ENCODE results near the gene CYB5D1. TPM values are rescaled to one million over a fixed set of nuclear protein-coding genes. Genes with fewer than 3 reads are reported as not detected.

The CYB5D1 gene
- total RNA-seq, 4 donors from 2014 or later = 4.1 to 14.7 (median 9.0) TPM

DNA sequence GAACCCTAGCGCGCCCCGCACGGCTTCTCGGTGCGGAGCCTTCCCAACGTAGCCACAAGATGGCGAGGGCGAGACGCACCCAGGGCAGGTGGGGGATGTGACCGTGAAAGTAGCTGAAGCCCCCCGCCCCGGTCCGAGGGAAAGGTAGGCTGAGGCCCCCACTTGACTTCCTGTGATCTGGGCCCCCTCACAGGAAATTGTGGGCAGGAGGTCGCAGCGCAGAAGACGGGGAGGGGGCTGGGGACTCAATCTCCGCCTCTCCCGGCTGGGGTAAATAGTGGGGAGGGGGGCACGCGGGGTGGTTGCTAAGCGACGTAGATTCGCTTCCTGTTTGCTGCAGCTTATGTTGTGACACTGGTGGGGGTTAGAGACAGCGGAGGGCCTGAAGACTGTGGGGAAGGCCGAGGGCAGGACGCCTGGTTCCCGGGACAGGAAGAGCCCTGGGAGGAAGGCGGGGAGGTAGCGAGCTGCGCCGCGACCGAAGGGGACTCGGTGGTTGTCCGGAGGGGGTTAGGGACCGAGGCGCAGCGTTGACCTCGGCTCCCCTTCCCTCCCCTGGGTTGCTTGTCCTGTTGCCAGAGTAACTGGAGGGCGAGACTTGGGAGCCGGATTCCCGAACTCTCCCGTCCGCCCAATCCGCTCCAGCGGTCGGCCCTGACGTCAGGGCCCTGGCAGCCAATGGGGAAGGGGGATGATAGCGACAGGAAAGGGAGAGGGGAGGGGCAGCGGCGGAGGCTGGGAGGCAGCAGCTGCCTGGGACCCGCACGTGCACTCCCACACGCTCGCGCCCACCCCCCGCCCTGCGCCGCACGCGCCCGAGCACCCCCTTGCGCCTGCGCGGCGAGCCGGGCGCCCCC, 22.6 kb upstream of the CYB5D1 start:
- peak overlapping the region; percentile 97 to 100 (median 100) for H3K27ac ChIP-seq
- DNase-seq (peak; percentile 97 to 98), ATAC-seq (peak; percentile 65 to 74)
- H3K4me1 ChIP-seq = peaks cover 38 to 44% of the 10 kb centered on the region in 2 donors
- no peaks in the 10 kb centered on the region for H3K27me3 ChIP-seq
- no peaks in the 10 kb centered on the region for H3K9me3 ChIP-seq
- H3K36me3 ChIP-seq = no peaks in the 10 kb centered on the region
- peak; percentile 84 to 94 for TF ChIP-seq POLR2A (IDR thresholded peaks at IDR 0.05)
- TF ChIP-seq, protein P1, sequence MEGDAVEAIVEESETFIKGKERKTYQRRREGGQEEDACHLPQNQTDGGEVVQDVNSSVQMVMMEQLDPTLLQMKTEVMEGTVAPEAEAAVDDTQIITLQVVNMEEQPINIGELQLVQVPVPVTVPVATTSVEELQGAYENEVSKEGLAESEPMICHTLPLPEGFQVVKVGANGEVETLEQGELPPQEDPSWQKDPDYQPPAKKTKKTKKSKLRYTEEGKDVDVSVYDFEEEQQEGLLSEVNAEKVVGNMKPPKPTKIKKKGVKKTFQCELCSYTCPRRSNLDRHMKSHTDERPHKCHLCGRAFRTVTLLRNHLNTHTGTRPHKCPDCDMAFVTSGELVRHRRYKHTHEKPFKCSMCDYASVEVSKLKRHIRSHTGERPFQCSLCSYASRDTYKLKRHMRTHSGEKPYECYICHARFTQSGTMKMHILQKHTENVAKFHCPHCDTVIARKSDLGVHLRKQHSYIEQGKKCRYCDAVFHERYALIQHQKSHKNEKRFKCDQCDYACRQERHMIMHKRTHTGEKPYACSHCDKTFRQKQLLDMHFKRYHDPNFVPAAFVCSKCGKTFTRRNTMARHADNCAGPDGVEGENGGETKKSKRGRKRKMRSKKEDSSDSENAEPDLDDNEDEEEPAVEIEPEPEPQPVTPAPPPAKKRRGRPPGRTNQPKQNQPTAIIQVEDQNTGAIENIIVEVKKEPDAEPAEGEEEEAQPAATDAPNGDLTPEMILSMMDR (IDR thresholded peaks at IDR 0.05 in 4 of 5, conservative IDR thresholded peaks at IDR 0.05 in 1 of 5) = peak; percentile 87 to 96 (median 88)
- in situ Hi-C loops (cut with MboI; ENCODE audit: low sequenced_read_pairs in 4 of 4) (no loop called here), intact Hi-C loops (cut with DNase I; ENCODE audit: low total_unique reads) (loop anchor here (1.0 to 10.0 kb wide), 7 partner anchors 9 to 820 kb away; partner anchors contain the start of genes ACADVL, ALOXE3, CHD3 and DLG4)
- H3K4me3 ChIP-seq = peak overlapping the region; percentile 81 to 90 (median 85)

GRCh38 chr17:7835814-7836595, 21.8 kb upstream of the CYB5D1 start:
- TF ChIP-seq, protein P1 (IDR thresholded peaks at IDR 0.05 in 4 of 5, conservative IDR thresholded peaks at IDR 0.05 in 1 of 5) = no peak
- peak in 1 of 2 donors; percentile 76 for TF ChIP-seq POLR2A (IDR thresholded peaks at IDR 0.05)
- in situ Hi-C loops (cut with MboI; ENCODE audit: low sequenced_read_pairs in 4 of 4) (no loop called here), intact Hi-C loops (cut with DNase I; ENCODE audit: low total_unique reads) (loop anchor here (1.0 to 10.0 kb wide), 6 partner anchors 8 to 821 kb away; partner anchors contain the start of genes ACADVL, ALOXE3, CHD3 and DLG4)
- peaks cover 47 to 52% of the 10 kb centered on the region in 2 donors for H3K4me1 ChIP-seq
- H3K9me3 ChIP-seq = no peaks in the 10 kb centered on the region
- peak overlapping the region; percentile 63 to 90 (median 82) for H3K4me3 ChIP-seq
- H3K27me3 ChIP-seq = no peaks in the 10 kb centered on the region
- peak overlapping the region; percentile 97 to 100 (median 100) for H3K27ac ChIP-seq
- ATAC-seq (peak; percentile 29 to 45), DNase-seq (peak in 1 of 2 donors; percentile 75)
- no peaks in the 10 kb centered on the region for H3K36me3 ChIP-seq

GRCh38 chr17:7836596-7837407, 21.0 kb upstream of the CYB5D1 start:
- intact Hi-C loops (cut with DNase I; ENCODE audit: low total_unique reads) = loop anchor here (5.0 to 10.0 kb wide), 3 partner anchors 280 to 822 kb away; partner anchors contain the start of genes ACADVL, ALOXE3, DLG4 and RNASEK

More at GRCh38 chr17:7836596-7837407, 21.0 kb upstream of the CYB5D1 start:
- peak overlapping the region; percentile 63 to 90 (median 82) for H3K4me3 ChIP-seq
- ATAC-seq (peak; percentile 4 to 9), DNase-seq (peak; percentile 70 to 88)
- no peaks in the 10 kb centered on the region for H3K9me3 ChIP-seq
- peaks cover 51 to 56% of the 10 kb centered on the region in 2 donors for H3K4me1 ChIP-seq
- H3K27me3 ChIP-seq = no peaks in the 10 kb centered on the region
- H3K27ac ChIP-seq = peak overlapping the region; percentile 97 to 100 (median 100)
- TF ChIP-seq, protein P1 (IDR thresholded peaks at IDR 0.05 in 4 of 5, conservative IDR thresholded peaks at IDR 0.05 in 1 of 5) = peak in 1 of 5 experiments; percentile 26
- TF ChIP-seq POLR2A (IDR thresholded peaks at IDR 0.05) = no peak
- in situ Hi-C loops (cut with MboI; ENCODE audit: low sequenced_read_pairs in 4 of 4) = no loop called here
- H3K36me3 ChIP-seq = no peaks in the 10 kb centered on the region
